Stimulated activated CD8-positive, alpha-beta memory T cell treated with anti-CD3 and anti-CD28 coated beads, Interleukin-12 subunit alpha, Interleukin-12 subunit beta, amount 100 ng/mL, for 24 hours (primary cell): ENCODE results near the gene ZNF726.
"Not testable (repeated sequence)": the region's sequence is repeated elsewhere in the genome, so short reads cannot be mapped to it uniquely, and the experiment has no call there.

Source experiments
- DNase-seq: peaks from one replicate; pipeline ENCODE4 v3.0.0-alpha.2; 2020; ENCODE audit errors: extremely low read depth

ZNF726 gene

DNA sequence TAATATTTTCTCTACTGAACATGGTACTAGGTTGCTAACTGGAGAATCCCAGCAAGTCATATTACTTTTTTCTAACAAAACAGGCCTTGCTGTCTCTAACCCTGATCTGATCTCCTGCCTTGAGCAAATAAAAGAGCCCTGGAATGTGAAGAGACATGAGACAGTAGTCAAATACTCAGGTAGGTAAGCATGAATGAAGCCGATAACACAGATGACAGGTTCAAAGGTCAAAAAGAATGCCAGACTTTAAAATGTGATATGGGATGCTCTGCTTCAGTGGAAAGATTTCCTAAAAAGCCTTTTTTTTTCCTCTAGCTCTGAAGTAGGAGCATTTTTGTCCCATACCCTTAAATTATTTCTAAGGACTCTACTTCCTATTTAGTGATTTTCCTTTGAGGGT lies 28.7 kb downstream of the ZNF726 start:
- no peak for DNase-seq

DNA sequence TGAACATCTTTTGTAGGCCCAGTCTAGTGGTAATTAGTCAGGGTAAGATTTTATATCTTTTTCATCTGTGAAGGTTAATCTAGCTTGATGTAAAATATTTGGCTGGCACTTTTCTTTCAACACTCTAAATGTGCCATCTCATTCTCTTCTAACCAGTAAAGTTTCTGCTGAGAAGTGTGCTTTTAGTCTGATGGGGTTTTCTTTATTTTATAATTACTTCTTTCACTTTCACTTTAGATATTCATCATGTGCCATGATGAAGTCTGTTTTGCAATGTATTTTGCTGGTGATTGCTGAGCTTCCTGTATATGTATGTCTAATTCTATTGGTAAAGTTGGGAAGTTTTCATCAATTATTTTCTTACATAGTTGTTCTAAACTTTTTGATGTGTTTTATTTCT lies 31.9 kb downstream of the ZNF726 start:
- DNase-seq: no peak

DNA sequence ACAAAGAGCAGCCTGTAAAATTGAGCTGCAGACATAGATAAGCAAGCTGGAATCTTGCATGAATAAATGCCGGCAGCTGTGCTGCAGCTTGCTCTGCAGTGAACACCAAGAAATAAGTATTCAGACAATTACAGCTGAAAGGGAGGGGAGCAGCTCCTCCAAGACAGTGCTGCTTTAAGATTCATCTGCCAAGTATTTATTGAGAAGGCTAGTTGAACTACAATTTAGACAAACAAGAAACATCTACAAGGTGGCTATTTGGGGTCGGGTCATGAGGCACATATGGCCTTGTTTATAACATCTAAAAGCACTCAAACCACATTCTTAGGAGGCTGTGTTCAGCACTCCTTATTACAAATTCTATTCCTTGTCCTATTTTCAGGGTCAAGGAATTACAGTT lies 34.9 kb downstream of the ZNF726 start:
- no peak for DNase-seq

DNA sequence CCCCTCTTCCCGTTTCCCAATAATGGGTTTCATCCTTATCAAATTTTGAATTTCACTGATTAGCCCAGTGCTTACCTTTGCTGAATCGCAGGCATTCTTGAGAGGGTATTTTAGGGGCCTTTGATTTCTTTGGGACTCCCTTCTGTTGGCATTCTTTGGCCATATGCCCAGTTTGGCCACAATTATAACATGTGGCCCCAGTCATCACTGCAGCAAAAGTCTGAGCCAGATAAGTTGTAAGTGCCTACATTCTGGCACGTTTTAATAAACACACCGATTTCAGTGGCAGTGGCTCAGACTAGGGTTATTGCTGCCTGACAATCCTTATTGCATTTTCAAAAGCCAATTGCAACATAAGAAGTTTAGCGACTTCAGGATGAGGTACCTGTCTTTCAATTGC lies 41.4 kb downstream of the ZNF726 start:
- no peak for DNase-seq

DNA sequence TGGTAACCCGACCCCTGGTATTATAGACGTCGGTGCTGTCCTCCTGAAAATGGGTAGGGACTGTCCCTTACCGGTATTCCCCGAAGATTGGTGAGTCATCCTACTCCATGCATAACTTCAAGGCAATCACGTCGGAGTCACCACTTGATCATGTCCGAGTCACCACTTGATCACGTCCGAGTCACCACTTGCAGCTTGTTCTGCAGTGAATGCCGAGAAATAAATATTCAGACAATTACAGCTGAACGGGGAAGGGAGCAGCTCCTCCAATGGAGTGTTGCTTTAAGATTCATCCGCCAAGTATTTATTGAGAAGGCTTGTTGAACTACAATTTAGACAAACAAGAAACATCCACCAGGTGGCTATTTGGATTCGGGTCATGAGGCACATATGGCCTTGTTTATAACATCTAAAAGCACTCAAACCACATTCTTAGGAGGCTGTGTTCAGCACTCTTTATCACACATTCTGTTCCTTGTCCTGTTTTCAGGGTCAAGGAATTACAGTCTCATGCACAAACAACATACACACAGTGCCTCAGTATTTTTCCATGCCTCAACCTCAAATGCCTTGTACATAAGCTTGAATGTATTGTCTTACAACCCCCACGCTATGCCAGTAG lies 43.1 kb downstream of the ZNF726 start:
- no peak for DNase-seq

DNA sequence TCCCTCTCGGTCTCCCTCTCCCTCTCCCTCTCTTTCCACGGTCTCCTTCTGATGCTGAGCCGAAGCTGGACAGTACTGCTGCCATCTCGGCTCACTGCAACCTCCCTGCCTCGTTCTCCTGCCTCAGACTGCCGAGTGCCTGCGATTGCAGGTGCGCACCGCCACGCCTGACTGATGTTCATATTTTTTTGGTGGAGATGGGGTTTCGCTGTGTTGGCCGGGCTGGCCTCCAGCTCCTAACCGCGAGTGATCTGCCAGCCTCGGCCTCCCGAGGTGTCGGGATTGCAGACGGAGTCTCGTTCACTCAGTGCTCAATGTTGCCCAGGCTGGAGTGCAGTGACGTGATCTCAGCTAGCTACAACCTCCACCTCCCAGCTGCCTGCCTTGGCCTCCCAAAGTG lies 48.7 kb downstream of the ZNF726 start:
- not testable (repeated sequence) for DNase-seq

DNA sequence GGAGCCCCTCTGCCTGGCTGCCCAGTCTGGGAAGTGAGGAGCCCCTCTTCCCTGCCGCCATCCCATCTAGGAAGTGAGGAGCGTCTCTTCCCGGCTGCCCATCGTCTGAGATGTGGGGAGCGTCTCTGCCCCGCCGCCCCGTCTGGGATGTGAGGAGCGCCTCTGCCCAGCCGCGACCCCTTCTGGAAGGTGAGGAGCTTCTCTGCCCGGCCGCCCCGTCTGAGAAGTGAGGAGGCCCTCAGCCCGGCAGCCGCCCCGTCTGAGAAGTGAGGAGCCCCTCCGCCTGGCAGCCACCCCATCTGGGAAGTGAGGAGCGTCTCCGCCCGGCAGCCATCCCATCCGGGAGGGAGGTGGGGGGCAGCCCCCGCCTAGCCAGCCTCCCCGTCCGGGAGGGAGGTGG lies 49.2 kb downstream of the ZNF726 start:
- not testable (repeated sequence) for DNase-seq

DNA sequence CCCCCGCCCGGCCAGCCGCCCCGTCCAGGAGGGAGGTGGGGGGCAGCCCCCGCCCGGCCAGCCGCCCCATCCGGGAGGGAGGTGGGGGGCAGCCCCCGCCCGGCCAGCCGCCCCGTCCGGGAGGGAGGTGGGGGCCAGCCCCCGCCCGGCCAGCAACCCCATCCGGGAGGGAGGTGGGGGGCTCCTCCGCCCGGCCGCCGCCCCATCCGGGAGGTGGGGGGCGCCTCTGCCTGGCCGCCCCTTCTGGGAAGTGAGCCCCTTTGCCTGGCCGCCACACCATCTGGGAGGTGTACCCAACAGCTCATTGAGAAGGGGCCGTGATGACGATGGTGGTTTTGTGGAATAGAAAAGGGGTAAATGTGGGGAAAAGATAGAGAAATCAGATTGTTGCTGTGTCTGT lies 49.6 kb downstream of the ZNF726 start:
- DNase-seq: not testable (repeated sequence)

DNA sequence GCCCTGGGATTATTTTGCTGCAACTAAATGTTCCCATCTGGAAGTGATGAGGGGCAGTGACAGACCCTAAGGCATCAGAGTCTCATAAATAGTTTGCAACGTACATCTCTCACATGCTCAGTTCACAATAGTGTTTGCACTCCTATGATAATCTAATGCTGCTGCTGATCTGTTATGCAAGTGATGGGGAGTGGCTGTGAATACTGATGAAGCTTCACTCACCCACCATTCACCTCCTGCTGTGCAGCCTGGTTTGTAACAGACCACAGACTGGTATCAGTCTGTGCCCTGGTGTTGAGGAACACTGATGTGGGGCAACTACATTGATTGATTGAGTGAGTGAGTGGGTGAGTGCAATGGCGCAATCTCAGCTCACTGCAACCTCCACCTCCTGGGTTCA lies 54.9 kb downstream of the ZNF726 start:
- DNase-seq: no peak

DNA sequence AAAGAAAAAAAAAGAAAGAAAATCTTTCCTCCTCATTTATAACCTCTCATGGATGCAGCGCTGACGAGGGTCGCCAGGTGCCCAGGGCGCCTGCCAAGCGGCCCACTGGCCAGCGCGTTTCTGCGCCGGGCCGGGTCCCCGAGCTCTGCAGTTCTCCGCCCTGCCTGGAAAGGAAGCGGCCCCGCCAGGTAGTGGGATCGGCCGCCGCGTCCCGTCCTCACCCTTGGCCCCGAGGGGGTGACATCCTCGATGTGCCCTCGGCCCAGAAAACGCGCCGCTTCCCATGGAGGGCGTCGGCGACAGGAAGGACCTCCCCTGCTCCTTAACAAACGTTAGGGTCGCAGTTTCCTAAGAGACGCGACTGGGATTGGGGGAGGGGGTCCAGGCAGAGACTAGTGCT lies 56.9 kb downstream of the ZNF726 start:
- DNase-seq: no peak

DNA sequence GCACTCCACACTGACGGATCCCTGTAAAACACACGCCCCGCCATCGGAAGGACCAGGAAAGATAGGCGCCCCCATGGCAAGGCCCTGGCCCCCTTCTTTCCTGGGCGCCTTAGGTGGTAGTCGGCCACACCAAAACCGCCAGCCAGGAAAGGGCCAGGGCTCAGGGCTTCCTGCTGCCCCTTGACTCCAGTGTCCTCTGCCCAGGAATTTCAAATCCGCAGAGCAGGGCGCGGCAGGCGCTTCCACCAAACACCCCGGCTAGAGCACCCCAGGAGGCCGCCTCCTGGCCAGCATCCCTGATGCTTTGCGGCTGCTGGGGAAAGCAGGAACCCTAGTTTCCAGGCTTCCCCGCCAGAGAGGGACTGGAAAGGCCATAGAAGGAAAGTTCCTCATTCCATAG lies 57.5 kb downstream of the ZNF726 start:
- no peak for DNase-seq

DNA sequence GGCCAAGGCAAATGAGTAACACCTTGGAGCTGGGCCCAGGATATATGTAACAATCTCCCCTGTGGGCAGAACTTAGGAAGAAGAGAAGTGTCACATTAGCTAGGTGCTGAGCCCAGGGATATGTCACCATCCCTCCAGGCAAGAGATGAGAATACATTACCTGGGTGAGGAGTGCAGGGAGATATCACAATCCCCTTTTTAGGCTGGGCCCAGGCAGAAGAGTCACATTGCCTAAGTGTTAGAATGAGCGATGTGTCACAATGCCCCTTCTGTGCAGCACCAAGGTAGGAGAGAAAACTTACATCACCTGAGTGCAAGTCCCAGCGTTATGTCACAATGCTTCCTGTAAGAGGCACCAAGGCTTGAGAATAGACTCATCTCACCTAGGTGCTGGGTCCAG lies 60.3 kb downstream of the ZNF726 start:
- DNase-seq: no peak

DNA sequence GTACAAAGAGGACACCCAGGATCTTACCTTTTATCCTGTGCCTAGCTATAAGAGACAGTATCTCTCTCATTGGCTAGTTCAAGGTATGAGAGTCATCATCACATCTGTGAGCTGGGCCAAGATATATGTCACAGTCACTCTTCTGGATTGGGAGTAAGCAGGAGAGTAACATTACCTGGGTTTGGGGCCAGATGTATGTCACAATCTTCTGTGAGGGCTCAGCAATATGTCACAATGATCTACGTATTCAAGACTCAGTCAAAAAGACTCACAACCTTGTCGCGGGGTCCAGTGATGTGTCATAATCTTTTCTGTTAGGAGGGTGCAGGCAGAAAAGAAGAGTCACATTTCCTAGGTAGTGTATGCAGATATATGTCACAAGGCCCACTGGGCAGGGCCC lies 61.9 kb downstream of the ZNF726 start:
- DNase-seq: not testable (repeated sequence)

DNA sequence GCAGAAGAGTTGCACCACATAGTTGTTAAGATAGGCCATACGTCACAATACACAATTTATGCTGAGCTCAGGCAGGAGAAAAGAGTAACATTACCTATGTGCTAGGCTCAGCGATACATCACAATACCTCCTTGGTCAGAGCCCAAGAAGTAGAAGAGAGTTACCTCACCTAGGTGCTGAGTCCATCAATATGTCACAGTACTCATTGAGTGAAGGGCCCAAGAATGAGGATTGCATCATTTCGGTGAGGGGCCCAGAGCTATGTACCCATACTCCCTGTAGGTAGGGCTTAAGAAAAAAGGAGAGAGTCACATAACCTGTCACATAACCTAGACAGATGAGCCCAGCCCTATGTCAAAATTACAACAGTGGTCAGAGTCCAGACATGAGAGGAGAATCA lies 62.6 kb downstream of the ZNF726 start:
- not testable (repeated sequence) for DNase-seq

DNA sequence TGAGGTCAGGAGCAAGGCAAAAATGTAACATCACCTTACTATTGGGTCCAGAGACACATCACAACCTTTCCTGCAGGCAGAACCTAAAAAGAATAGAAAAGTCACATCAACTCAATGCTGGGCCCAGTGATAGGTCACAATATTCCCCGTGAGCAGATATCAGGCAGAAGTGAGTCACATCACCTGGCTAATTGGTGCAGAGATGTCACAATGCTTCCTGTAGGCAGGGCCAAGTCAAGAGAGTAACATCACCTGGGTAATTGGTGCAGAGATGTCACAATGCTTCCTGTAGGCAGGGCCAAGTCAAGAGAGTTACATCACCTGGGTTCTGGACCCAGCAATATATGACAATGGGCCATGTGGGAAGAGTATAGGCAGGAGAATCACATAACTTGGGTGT lies 63.4 kb downstream of the ZNF726 start:
- no peak for DNase-seq

DNA sequence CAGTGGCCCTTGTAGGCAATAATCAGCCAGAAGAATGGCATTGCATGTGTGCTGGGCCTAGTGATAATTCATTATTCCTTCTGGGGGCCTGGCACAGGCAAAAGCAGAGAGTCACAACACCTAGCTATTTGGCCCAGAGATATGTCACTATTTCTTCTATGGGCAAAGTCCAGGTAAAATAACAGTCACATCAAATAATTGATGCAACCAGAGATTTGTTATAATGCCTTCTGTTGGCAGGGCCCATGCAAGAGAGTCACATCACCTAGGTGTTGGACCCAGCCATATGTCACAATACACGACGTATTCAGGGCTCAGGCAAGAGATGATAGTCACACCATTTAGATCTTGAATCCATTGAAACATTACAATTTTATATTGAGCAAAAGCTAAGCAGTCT lies 66.1 kb downstream of the ZNF726 start:
- no peak for DNase-seq

DNA sequence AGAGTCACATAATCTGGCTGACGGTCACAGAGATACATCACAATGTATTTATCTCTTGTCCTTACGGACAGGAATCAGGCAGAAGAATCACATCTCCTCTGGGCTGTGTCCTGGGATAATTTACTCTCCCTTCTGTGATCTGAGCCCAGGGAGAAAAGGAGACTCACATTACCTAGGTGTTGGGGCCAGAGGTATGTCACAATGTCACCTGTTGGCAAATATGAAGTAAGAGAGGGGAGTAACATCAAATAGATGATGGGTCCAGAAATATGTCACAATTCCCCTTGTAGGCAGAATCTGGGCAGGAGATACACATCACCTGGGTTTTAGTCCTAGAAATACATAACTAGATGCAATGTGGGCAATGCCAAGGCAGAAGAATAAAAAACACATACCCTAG lies 67.2 kb downstream of the ZNF726 start:
- no peak for DNase-seq

DNA sequence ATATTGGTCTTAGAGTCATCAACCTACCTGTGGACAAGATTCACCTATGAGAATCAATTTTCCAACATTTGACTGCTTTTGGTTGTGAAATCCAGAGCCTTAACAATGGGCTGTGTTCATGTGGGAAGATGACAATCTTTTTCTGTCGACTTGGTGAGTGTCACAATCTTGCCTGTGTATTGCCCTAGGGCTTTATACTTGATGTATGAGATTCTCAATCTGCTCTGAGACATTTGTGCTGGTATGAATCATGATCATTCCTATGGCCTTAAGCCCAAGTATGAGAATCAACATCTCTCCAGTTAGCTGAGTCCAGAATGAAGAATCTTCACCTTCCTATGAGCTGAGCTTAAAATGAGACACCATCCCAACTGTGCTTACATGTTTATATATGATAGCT lies 68.7 kb downstream of the ZNF726 start:
- no peak for DNase-seq
